Measurements from ENCODE around the gene ZNF750.

ZNF750 gene

DNA sequence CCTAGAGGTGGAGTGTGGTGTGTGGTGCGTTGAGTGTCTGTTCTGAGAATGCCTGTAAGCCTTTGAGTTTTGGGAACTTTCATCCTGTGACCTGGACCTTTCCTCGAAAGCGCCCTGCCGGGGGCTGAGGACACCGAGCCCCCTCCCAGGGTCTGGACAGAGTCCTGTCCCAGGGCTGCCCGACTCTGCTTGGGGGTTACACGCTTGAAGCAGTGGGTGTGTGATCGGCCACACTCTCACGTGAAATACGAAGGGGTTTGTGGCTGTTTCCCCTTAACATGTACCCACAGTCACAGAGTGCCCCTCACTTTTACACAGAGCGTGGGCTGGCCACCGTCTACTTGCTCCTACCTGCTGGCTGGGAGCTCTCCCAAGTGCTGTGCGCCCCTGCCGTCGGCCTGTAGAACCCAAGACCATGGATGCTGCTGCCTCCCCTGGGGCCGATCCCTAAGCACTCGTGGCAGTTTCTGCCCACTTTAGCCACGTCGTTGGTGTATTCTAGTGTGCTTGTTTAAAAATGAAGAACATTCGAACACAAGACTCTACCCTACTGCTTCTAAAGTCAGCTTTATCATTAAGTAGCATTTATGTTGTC lies 6.8 kb downstream of the ZNF750 start:
- DNase-seq: no peak

DNA sequence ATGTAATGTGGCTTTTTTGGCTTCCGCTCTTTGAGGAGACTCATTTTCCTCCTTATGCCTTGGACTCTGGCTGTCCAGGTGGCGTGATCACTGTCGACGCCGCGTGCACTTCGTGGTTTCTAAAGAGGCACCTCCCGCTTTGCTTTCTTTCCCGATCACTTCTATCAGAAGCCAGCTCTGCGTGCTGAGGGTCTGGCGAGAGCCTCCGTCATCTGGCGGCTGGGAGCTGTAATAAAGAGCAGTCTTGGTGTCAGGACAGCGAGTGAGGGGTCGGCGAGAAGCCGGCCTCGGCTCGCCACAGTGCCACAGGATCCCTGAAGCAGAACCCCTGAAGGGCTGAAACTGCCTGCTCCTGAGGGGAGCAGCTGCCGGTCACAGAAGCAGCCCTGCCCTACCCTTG lies 7.4 kb downstream of the ZNF750 start:
- DNase-seq: no peak

DNA sequence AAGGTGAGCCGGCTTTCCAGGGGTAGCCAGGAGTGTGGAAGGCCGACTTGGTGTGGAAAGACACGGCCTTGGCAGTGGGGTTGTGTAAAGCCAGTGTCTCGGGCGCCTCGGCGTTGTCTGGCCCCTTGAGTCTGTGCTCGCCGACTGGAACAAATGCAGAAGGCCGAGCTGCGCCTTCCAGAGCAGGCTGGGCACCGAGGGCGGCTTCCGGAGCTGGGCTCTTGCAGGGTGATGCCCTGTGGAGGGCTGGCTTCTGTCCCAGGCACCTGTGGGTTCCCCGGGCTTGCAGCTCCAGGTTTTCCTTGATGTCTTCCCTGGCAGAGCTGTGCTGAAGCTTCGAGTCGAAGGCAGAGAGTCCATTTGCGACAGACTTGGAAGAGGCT lies 8.0 kb downstream of the ZNF750 start:
- no peak for DNase-seq

DNA sequence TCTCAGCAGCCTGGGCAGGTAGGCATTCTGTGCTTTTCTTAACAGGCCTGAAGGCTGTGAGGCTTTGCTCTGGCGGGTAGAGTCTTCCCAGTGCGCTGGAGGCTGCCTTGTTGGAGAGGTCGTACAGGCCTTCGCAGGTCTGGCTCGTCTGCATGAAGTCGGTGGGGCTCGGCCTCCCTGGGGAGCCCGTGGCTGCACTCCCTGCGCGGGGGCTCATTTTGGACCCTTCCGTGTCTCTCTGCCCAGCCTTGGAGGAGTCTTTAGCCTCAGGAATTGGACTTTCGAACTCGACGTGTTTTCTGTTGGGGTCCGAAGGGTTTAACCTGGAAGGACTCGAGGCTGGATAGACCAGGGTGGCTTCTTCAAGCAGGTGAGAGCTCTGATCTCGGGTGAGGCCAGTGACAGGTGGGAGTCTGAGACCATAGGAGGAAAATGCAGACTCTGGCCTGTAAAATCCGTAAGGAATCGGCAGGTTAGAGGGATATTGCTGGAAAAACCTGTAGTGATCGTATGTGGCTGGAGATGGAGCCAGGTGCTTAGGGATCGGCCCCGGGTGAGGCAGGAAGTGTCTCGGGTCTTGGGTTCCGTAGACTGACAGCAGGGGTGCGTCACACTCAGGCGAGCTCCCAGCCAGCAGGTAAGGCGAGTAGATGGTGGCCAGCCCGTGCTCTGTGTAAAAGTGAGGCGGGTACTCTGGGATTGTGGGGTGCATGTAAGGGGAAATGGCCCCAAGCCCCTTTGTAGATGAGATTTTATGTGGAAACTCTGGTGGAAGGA lies 8.6 kb downstream of the ZNF750 start:
- DNase-seq: no peak

DNA sequence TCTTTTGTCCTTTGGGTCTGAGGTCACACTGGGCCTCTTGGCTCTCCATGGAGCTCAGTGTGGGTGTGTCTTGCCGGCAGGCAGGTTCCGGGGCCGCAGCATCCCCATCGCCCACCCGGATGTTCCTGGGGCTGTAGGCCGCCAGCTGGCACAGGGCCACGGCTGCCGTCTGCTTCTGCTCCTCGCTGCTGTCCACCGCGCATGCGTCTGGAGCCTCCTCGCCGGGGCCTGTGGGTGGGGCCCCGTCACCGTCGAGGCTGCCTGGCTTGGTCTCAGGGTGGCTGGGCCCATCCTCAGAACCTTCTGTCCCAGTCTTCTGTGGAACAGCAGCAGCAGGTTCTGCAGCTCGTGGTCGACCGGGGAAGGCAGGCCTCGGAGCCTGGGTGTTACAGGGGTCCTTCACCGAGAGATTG lies 9.6 kb downstream of the ZNF750 start:
- DNase-seq: no peak

DNA sequence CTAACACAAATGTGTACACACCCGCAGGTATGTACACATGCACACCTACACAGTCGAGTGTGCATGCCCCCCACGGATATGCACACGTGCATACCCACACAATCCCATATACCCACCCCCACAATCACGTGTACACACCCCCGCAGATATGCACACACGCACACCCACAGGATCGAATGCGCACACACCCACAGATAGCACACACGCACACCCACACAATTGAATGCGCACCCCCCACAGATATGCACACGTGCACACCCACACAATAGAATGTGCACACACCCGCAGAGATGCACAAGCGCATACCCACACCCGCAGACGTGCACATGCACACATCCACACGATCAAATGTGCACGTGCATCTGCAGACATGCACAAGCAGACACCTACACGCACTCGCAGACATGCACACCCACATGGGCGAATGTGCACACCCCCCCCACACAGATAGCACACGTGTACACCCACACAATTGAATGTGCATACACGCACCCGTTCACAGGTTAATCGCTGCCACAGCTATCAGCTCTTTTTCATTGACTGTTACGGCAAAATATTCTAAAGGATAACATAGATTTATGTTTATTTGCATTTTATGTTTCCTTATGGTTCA lies 10.8 kb downstream of the ZNF750 start:
- DNase-seq: no peak

DNA sequence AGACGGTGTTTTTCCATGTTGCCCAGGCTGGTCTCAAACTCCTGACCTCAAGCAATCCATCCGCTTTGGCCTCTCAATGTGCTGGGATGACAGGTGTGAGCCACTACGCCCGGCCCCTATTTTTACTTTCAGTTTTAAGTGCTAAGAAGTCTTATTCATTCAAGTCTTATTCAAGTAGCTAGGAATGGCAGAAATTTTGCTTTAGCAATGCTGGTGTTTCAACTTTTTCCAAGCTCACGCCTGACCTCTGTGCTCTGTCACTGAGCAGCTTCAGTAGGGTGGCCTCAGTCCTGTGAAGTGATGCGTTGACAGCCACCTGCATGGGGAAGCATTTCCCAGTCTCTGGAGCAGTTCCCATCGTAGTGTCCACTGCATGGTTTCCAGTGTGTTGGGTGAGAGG lies 12.9 kb downstream of the ZNF750 start:
- no peak for DNase-seq

DNA sequence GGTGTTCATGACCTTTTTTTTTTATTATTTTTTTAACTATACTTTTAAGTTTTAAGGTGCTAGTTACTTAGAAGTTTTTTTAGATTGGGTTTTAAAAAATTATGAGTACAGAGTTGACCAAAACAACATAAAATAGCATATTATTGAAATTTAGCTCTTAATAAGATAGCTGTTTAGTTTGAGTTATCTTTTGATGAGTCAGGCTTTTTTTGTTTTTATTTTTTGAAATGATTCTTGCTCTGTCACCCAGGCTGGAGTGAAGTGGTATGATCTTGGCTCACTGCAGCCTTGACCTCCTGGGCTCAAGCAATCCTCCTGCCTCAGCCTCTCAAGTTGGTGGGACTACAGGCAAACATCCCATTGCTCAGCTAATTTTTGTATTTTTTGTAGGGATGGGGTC lies 13.6 kb downstream of the ZNF750 start:
- no peak for DNase-seq

DNA sequence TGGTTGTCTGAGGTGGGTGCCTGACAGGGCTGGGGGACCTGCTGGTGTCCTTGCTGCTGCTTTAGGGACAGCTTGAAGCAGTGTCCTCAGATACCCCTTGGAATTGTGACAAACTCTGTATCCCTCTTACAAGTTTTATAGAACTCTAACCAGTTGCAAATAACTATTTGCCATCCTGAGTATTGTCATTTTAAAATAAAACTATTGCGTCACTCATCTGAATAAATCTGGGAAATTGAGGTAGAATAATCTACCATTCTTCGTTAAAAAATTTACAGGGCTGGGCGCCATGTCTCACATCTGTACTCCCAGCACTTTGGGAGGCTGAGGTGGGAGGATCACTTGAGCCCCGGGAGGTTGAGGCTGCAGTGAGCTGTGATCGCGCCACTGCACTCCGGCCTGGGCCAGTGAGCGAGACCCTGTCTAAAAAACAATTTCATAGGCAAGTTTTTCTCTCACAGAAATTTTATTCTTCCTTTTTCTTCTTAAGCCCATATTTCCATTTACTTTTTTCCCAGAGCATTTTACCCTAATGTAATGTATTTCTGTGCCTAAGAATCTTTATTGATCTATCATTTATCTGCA lies 14.2 kb downstream of the ZNF750 start:
- no peak for DNase-seq

DNA sequence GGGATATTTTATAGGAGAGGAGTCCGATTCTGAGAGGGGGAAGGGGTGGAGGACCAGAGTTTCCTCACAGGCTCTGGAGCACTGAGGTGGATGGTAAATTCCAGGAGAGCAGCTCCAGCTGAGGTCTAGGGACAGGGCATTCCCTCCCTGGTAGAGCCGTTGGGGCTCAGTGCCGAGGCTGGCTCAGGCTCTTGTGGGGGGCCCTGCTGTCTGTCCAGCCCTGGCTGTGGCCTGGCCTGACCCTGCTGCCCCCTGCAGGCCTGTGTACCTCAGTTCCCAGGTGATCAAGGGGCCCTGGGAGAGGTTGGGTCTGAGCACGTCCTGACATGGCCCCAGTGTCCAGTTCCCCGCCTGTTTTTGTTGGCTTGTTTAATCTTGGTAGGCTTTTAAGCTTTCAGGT lies 16.8 kb downstream of the ZNF750 start:
- no peak for DNase-seq

DNA sequence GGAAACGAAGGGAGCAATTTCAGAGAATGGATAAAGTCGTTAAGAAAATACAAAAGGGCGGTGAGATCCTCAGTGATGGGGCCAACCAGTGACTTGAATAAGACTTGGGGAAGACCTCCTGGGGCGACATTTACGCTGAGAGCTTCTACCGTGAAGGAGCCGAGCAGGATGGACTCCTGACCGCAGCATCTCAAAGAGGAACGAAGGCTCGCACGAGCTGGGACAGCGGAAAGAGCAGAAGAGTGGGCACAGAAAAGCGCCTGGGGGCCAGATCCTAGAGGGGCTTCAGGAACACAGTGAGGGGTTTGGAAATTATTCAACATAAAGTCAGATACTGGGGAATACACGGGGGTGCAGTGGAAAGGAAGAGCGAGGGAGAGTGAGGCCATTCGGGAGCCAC lies 17.5 kb downstream of the ZNF750 start:
- DNase-seq: no peak

DNA sequence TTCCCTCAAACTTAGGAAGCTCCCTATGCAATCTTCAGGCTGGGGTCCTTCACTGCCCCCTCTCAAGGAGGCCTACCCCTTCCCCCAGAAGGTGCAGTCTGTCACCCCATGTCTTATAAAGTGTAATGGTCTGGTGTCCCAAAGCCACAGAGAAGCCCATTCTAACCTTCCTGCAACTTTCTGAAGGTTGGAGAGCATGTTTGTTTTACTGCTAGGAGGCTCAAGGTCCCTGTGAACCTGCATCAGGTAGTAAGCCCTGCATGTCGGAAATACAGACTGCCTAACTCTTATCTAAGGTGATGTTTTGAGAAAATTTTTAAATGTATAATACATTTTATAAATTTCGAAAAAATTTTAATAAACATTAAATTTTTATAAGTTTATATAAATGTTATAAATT lies 18.3 kb downstream of the ZNF750 start:
- DNase-seq: no peak

DNA sequence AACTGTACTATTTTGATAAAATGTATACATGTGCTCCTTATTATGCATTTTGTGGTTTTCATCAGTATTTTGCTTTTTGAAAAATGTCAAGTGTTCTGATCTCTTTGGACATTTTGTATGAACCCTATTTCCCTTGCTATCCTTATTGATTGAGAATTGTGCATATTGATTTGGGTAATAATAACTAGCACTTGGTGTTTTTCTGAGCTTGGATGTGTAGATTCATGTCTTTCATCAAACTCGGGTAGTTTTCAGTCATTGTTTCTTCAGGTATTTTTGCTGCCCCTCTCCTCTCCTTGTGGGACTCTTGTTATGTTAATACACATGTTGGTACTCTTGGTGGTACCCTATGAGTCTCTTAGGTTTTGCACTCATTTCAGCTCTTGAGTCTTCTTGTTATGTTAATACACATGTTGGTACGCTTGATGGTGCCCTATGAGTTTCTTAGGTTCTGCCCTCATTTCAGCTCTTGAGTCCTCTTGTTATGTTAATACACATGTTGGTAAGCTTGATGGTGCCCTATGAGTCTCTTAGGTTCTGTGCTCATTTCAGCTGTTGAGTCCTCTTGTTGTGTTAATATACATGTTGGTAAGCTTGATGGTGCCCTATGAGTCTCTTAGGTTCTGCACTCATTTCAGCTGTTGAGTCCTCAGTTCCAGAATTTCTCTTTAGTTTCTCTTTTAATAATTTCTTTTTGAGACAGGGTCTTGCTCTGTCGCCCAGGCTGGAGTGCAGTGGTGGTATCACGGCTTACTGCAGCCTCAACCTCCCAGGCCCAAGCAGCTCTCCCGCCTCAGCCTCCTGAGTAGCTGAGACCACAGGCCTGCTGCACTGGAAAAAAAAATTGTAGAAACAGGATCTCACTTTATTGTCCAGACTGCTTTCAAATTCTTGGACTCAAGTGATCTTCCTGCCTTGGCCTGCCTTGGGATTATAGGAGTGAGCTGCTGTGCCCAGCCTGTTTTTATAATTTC lies 19.3 kb downstream of the ZNF750 start:
- DNase-seq: no peak

DNA sequence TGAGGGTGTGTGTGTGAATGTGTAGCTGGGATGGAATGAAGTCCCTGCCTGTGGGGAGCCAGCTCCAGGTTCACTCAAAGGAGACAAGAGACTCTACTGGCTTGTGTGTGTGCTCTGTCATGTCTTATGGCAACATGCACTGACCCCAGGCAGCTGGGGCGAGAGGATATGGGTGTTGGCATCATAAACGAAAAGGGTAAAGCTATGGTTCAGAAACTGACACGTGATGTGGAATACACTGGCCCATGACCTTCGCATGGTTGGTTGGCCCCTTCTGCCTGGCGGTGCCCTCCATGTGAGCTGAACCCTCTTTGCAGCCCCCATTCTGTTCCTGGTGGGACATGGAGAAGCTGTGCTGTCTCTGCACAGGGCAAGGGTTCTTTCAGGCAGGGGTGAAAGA lies 21.9 kb downstream of the ZNF750 start:
- DNase-seq: no peak

DNA sequence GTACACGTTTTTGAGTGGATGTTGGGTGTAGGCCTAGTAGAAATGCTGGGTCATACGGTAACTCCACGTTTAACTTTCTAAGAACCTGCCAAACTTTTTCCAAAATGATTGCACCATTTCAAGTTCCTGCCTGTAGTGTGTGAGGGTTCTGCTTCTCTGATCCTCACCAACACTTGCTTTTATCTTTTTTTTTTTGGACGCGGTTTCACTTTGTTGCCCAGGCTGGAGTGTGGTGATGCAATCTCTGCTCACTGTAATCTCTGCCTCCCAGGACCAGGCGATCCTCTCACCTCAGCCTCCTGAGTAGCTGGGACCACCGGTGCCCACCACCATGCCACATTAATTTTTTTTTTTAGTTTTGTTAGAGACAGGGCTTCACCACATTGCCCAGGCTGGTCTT lies 23.5 kb downstream of the ZNF750 start:
- no peak for DNase-seq

DNA sequence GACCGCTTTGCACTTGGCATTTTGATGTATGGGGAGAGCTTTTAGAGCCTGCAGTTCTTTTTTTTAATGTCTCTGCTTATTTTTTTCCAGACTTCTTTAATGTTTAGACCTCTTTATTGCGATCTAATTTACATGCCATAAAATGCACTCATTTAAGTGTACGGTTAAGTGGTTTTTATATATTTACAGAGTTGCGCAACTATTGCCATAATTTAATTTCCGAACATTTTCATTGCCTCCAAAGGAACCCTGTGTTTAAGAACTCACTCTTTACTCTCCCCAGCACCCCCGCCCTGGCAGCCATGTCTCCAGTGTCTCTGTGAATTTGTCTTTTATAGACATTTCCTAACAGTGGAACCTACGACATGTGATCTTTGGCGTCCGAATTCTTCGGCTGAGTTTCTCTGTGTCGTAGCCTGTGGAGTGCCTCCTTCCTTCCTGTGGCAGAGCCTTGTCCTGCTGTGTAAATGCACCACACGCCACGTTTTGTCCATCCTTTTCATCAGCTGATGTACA lies 24.0 kb downstream of the ZNF750 start:
- no peak for DNase-seq

DNA sequence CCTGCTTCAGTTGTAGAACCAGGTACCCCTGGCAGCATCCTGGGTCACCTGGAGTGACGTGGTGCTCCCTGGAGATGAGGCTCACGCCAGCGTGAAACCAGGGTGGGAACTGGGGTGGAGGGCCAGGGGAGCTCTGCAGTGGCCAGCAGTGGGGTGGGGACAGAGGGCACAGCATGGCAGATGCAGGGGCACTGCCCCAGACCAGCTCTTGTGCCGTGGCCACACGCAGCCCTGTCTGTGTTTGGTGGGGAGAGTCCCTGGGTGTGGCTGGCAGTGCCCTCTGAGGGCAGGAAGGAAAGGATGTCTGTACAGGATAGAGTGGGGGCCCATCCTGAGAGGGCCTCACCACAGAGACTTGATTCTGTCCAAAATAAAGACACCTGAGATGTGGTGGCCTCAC lies 24.5 kb downstream of the ZNF750 start:
- no peak for DNase-seq

DNA sequence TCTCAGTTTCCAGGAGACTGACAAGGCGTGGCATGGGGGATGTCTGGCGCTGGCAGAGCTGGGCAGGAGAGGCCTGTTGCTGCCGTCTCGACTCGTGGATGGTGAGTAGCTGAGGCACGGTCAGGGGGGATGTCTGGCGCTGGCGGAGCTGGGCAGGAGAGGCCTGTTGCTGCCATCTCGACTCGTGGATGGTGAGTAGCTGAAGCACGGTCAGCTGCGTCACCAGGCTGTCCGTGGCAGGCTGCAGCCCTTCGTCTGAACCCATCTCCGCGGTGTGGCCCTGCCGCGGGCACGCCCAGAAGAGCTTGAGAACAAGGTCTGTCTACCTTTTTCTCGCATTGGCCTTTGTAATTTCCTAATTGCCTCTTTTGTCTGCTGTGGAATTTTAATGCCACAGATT lies 25.0 kb downstream of the ZNF750 start:
- DNase-seq: no peak

DNA sequence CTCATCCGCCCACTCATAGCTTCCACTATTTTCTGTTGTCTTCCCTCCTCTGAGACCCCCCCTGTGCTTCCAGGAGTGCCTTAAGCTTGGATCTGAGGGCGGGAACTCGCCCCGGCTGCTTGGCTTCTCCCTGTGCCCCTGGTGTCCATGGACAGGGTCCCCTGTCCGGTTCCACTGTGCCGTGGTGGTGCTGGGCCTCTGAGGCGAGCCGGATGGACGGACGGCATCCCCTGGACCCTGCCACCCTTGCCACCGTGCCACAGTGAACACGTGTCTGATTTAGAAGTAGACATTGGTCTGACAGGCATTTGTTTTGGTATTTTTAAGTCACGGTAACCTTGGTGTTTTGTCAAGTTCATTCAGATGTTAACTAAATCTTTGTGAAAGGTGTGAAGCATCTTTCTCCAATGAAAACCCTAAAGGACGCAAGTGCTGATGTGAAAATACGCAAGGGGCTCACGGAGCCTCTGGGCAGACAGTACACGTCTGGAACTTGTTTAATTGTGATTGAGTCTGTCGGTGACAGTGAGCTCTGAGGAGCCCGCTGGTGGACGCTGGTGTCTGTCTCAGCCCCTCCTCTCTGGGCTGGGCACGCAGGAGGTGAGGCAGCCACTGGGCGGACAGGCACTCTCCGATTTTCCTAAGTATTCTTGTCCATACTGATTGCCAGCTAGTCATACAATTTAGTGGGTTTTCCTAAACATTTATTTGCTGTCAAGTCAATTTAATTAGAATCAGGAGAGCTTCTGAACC lies 26.3 kb downstream of the ZNF750 start:
- DNase-seq: no peak

DNA sequence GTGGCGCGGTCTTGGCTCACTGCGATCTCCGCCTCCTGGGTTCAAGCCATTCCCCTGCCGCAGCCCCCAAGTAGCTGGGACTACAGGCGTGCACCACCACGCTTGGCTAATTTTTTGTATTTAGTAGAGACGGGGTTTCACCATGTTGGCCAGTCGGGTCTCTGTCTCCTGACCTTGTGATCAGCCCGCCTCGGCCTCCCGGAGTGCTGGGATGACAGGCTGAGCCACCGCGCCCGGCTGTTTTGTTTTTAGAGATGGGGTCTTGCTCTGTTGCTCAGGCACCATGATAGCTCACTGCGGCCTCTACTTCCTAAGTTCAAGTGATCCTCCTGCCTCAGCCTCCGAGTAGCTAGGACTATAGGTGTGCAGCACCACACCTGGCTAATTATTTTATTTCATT lies 27.2 kb downstream of the ZNF750 start:
- DNase-seq: no peak

DNA sequence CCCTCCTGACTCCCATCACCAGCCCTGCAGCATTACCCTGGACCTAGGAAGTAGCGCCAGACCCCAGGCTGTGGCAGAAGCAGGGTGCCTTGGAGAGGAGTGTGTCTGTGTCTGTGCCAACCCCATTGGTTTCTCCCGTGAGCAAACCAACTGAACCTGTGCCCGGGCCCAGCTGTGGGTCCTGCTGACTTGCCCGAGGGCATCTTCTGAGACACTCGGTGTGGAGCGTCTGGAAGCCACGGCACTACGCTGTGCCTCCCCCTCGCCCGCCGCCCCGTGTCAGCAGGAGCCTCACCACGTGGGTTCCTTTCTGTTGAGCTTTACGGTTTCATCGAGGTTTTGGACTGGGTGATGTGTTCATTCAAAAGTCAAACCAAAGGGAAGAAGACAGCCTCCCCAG lies 27.8 kb downstream of the ZNF750 start:
- DNase-seq: no peak

All from CD4-positive, alpha-beta T cell treated with Interleukin-10 for 1 hour (primary cell).